NT2/D1 (cell line): ENCODE data around the gene SNCG.

Source experiments
- YY1 ChIP-seq: IDR thresholded peaks from 2 replicates; pipeline ENCODE4 v1.6.1; 2011; ENCODE audit not compliant: insufficient read length, insufficient read depth
- ZNF274 ChIP-seq: IDR thresholded peaks from 2 replicates; pipeline ENCODE4 v1.6.1; 2011; ENCODE audit warnings: mild to moderate bottlenecking, low read depth, low read length

DNA sequence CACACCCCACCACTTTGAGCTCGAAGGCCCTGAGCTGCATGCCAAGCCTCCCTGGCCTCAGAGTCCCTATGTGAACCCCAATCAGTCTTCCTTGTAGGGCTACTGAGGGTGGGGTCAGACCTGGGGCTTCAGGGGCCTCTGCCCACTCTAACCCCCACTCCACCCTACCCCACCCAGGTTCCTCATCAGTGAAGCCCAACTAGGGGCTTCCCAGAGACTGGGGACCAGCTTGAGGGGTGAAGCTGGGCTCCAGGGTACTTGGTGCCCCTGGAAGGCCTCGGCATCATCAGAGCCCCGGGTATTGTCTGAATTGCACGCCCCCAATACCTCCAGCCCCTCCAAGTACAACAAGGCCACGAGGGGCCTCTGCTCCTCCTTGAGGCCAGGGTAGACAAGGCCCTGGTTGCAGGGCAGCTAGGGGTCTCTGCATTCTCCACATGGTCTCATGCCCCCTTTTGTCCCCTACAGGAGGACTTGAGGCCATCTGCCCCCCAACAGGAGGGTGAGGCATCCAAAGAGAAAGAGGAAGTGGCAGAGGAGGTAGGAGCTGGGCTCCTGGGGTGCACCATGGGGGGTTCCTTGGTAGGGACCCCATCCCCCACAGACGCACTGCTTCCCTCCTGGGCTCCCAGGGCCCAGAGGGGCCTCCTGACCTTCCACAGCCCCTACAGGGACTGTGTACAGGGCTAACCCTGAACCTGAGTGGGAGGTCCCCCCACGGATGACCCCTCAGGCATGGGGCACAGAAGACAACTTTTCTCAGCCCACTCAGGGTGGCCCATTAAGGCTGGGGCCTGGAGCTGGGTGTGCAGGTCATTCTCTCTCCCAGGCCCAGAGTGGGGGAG is 4.0 kb downstream of the SNCG start:
- TF ChIP-seq ZNF274 (no peak), YY1 (no peak)
